CD4-positive, alpha-beta T cell treated with Interleukin-6 for 4 hours (primary cell): Measurements from ENCODE around the gene NPPA.
A peak's percentile ranks its signal among the peaks of the same experiment; 100 is the strongest.

ENCODE experiments used
- DNase-seq: peaks from one replicate; pipeline ENCODE4 v3.0.0-alpha.2; 2020; ENCODE audit warnings: mixed read lengths

NPPA gene

DNA sequence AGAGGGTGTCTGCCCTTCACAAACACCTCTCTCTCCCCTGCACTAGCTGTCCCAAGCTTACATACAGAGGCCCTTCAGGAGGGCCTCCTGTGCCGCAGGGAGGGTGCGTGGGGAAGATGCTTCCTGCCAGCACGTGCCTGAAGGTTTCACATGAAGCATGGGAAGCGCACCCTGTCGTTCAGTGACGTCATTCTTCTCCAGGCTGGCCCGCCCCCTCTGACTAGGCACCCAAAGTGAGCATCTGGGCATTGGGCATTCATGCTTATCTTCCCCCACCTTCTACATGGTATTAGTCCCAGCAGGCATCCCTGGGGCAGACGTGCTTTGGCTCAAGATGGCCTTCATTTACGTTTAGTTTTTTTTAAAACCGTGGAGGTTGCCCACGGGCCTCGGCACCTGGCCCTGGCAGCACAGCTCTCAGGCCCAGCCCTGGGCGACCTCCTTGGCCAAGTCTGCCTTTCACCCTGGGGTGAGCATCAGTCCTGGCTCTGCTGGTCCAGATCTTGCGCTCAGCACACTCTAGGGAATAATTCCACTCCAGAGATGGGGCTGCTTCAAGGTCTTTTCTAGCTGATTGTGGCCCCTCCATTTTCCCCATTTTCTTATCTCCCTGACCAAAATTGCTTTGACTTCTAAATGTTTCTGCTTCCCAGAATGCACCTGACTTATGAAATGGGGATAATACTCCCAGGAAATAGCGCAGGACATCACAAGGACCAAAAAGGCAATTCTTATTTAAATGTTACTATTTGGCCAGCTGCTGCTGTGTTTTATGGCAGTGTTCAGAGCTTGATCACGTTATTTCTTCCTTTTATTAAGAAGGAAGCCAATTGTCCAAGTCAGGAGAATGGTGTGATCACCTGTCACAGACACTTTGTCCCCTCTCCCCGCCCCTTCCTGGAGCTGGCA lies 6.1 kb downstream of the NPPA start:
- DNase-seq: no peak

DNA sequence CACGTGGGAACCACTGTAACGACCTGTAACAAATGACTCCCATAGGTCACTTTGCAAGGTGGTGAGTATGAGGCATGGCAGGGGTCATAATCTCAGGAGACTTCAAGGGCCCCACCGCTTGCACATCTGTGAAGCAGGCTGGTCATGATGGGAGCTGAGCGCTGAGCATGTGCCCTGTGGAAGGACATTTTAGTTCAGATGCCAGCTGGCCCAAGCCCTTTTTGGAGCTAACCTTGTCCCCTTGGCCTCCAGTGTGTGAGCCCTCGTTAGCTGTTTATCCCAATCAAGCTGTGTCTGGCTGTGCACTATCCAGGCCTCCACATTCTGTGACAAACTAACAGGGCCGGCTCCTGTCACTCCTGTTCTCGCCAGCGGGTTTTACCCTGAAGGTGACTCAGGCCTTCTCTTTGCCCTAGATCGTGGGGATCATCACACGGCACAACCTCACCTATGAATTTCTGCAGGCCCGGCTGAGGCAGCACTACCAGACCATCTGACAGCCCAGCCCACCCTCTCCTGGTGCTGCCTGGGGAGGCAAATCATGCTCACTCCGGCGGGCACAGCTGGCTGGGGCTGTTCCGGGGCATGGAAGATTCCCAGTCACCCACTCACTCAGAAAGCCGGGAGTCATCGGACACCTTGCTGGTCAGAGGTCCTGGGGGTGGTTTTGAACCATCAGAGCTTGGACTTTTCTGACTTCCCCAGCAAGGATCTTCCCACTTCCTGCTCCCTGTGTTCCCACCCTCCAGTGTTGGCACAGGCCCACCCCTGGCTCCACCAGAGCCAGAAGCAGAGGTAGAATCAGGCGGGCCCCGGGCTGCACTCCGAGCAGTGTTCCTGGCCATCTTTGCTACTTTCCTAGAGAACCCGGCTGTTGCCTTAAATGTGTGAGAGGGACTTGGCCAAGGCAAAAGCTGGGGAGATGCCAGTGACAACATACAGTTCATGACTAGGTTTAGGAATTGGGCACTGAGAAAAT lies 7.6 kb downstream of the NPPA start:
- DNase-seq: no peak

DNA sequence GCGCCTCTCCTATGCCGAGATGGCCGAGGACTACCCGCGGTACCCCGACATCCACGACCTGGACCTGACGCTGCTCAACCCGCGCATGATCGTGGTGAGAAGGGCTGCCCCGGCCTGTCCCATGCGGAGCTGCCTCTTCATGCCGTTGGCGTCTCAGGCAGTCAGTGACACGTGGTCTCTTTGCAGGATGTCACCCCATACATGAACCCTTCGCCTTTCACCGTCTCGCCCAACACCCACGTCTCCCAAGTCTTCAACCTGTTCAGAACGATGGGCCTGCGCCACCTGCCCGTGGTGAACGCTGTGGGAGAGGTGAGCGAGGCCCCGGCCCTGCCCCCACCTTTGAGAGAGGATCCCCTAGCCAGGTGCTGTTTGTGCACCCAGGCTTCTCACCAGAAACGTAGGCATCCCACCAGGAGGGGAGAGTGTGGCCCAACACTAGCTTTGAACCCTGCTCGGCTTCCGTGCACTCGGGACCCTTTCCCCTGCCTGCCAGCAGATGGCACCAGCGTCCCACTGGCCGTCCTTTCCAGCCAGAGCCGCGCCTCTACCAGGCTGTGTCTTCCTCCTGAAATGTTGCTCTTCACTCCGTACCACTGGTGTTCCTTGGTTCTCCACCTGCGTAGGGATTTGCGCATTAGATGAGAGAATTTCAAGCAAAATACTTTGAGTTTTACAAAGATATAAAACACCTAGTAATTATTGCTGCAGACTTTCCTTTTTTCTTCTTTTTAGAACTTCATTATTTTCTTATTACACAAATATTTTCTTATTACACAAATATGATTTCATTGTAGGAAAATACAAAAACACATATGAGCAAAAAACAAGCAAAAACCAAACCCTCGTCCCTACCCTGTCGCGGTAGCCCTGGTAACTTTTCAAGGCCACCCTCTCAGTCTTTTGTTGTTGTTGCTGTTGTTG lies 9.0 kb downstream of the NPPA start:
- peak; percentile 80 for DNase-seq

DNA sequence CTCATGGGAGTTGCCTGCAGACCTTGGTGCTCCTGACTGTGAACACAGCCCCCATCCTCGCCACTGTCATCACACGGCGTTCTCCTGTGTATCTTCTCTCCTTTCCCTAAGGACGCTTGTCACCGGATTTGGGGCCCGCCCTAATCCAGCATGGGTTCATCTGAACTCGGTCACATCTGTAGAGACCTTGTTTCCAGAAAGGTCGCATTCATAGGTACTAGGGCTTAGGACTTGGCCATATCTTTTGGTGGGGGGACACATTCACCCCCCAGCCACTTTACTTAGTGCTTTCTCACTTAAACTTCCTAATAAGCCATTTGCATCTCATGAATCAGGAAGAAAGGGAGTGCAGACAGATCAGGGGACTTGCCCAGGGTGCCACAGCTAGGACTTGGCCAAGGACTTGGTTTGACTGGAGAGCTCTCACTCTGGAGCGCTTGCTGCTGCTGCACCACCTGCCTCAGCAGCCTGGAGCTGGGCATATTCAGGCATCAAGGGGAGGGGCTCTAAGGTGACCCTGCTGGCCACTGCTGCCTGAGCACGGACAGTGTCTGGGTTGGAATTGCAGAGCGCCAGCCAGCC lies 9.7 kb downstream of the NPPA start:
- DNase-seq: no peak

DNA sequence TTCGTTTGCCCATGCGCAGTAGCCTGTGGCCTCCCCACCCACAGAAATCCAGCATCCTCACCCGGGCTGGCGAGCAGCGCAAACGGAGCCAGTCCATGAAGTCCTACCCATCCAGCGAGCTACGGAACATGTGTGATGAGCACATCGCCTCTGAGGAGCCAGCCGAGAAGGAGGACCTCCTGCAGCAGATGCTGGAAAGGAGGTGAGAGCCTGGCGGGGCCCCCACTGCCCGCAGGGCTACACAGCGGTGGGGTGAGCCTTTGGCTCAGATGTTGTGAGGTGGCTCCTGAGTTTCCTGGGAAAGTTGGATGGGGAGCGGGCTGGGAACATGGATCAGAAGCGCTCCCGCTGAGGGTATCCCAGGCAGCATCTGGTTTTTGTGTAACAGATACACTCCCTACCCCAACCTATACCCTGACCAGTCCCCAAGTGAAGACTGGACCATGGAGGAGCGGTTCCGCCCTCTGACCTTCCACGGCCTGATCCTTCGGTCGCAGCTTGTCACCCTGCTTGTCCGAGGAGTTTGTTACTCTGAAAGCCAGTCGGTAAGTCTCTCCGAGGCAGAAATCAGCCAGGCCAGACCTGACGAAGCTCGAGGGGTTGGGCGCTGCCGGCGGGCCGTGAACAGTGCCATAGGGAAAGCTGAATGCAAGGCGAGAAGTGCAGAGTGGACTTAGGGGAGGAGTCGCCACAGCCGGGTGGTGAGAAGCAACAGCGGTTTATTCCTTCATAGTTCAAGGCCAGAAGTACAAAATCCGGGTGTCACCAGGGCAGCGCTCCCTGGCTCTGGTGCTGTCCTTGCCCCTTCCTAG lies 10.4 kb downstream of the NPPA start:
- DNase-seq: no peak

DNA sequence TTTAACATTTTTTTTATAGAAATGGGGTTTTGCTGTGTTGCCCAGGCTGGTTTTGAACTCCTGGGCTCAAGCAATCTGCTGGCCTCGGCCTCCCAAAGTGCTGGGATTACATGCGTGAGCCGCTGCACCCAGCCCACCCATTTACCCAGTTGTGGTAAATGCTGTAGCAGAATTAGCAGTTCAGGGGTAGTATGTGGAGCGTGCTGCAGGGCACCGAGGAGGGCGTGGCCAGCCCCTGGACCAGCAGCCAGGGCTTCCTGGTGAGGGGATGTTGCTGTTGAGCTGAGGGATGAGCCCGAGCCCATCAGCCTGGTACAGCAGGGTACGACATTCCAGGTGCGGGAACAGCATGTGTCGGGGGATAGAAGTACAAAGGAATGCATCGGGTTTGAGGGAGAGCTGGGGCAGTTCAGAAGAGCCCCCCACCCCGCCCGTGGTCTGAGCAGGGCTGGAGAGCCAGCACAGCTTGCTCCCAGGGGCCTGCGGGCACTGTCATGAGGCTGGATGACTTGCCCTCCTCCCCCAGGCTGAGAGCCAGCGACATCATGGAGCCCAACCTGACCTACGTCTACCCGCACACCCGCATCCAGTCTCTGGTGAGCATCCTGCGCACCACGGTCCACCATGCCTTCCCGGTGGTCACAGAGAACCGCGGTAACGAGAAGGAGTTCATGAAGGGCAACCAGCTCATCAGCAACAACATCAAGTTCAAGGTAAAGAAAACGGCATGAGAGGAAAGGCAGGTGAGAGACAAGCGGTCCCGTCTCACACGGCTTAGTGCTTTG lies 11.9 kb downstream of the NPPA start:
- DNase-seq: no peak

DNA sequence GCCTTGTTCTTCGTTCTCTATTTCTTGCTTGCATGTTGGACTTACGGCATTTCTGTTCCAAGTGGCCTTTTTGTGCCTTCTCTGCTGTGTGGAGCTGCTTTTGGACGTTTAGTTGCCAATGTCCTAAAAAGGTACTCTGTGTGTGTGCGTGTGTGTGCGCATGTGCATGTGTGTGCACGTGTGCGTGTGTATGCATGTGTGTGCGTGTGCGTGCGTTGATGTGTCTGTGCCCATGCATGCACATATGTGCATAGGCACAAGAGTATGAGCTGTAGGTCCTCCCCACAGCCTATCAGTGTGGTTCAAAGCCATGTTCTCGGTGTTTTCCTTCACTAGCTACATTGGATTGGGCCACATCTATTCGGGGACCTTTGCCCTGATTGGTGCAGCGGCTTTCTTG lies 13.7 kb downstream of the NPPA start:
- no peak for DNase-seq

DNA sequence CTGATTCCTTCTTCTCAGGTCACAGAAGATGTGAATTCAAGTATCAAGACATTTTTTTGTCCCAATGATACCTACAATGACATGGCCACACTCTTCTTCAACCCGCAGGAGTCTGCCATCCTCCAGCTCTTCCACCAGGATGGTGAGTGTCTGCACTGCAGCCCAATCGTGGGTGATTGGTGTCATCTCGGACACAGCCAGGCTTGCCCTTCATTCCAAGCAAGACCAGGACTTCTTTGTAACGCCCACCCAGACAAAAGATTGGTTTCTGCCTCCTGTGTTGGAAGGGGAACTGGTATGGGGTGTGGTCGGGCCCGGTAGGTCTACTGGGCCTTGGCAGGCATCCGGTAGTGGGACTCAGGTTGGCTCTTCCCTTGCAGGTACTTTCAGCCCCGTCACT lies 14.1 kb downstream of the NPPA start:
- no peak for DNase-seq

DNA sequence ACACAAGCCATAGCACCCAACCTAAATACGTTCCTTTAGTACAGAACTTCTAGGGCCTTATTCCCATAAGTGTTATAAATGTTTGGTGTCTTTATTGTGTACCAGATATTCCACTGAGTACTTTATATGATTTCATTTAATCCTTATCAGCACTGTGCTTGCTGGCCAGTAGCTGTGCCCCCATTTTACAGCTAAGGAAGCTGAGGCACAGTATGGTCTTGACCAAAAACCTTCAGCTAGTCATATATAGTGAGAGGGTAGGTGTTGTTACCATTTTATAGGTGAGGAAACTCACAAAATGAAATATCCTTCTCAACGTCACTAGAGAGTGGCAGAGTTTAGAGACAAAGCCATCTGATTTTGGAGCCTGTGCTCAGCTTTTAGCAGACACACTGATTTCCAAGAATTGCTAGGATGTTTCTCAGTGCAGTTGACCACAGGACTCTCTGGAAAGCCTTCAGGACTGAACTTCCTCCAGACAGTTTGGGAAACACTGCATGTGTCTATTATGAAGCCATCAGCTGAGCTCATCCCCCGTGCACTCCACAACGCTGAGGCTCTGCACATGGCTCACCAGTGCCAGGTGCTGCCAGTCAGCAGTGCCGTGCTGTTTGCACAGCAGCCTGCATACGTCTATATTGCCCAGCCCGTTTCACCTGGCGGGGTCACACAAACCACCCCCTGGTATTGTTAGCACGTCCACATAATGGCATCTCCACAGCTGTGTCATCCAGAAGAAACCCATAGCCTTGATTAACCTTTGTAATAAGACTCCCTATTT lies 15.4 kb downstream of the NPPA start:
- no peak for DNase-seq

DNA sequence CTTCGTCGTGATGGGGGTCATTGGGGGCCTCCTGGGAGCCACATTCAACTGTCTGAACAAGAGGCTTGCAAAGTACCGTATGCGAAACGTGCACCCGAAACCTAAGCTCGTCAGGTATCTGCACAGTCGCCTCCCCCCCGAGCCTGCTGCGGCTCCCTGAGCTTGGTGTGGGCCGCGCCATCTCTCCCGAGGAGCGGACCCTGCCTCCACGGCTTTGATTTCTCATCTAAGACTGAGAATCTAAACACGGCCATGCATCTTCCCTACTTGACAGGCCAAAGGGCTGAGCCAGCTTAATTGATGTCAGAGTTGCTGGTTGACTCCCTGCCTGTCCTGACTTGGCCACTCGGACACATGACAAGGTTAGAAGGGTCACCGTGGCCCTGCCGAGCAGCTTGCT lies 19.1 kb downstream of the NPPA start:
- DNase-seq: no peak

DNA sequence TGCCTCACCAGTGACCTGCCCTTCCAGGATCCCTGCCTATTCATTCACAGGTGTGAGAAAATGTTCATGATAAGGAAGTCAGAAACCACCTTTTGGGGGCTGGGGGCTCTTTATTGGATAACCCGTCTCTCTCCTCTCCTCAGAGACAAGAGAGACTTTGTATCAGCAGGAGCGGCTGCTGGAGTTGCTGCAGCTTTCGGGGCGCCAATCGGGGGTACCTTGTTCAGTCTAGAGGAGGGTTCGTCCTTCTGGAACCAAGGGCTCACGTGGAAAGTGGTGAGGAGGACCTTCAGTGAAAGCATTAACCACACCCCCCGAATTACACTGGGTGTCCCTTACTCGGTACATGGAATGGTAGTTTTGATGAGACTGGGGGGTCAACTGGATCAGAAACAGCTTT lies 20.6 kb downstream of the NPPA start:
- DNase-seq: no peak

DNA sequence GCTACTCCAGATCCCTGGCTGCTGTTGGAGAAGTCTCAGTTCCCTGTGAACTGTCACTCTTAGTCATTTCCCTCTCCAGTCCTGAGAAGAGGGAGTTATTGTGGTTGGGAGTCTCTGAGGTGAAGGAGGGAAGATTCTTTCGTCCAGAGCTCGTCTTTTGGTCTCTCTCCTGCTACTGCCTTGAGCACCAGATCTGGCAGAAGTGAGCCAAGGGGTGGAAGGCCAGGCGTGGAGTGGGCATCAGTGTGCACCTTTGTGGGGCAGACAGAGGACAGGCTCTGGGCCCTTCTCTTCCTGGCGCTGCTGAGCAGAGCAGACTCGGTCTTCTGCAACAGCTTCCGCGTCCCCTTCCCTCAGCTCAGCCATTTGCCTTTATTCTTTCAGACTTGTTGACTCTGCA lies 22.5 kb downstream of the NPPA start:
- DNase-seq: no peak

DNA sequence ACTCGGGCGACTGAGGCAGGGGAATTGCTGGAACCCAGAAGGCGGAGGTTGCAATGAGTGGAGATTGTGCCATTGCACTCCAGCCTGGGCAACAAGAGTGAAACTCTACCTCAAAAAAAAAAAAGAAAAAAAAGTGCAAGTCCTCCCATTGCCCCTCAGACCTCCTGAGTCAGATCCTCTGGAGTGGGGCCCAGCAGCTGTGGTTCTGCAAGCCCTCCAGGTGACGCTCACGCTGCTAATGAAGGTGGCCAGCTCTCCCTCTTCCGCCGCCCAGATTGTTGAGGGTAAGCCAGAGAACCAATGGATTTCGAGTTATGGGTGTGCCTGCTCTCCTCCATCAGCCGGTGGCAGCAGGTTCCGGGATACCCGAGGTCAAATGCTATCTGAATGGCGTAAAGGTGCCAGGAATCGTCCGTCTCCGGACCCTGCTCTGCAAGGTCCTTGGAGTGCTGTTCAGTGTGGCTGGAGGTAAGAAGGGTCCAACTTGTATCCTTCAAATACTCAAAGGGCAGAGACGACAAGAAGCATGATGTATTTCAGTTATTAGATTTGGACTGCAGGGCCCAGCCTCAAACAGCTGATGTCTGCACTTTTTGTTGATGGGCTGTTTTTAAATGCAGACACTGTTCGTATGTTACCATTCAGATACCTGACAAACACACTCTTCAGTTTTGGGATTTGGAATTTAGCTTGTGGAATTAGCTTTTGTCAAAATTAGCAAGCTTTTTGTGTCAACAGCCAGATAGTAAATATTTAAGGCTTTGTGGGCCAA lies 24.0 kb downstream of the NPPA start:
- no peak for DNase-seq

DNA sequence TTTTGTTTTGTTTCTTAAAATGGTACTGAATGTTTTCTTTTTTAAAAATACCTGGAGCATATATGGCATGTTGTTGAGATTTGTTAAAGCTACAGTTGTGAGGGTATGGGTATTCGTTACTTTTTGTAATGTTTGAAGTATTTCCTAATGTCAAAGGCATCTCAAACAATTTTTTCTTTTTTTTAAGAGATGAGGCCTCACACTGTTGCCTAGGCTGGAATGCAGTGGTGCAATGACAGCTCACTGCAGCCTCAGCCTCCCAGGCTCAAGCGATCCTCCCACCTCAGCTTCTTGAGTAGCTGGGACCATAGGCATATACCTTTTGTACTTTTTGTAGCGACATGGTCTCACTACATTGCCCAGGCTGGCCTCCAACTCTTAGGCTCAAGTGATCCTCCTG lies 25.5 kb downstream of the NPPA start:
- DNase-seq: no peak

DNA sequence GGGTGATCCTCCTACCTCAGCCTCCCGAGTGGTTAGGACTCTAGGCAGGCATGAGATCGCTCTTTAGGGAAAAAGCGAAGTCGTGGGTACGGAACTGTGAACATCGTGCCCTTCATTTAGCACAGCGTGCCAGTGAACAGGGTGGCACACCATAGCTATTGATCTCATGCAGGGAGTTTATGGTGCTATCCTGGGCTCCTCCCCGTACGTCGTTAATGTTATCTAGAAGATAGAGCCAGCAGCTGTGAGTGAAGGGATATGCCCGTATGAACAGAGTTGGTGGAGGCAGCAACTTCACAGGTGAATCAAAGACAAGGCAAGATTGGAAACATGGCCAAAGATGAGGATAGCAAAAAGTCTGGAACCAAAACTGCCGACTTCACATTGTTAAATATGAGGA lies 30.4 kb downstream of the NPPA start:
- DNase-seq: no peak

DNA sequence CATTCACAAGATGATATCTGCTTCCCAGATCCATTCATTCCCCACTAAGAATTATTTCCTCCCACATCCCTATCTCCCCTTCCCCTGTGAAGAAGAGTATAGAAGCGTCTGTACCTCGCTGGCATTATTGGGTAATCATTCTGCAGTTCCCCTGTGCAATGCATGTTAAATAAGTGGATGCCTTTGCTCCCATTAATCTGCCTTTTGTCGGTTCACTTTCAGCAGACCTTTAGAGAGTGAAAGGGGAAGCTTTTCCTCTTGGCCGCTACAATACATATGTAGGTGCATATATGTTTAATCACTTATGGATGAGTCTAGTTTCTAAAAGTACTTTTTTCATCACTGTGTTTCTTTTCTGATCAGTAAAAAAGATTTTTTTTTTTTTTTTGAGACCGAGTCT lies 34.6 kb downstream of the NPPA start:
- DNase-seq: no peak

DNA sequence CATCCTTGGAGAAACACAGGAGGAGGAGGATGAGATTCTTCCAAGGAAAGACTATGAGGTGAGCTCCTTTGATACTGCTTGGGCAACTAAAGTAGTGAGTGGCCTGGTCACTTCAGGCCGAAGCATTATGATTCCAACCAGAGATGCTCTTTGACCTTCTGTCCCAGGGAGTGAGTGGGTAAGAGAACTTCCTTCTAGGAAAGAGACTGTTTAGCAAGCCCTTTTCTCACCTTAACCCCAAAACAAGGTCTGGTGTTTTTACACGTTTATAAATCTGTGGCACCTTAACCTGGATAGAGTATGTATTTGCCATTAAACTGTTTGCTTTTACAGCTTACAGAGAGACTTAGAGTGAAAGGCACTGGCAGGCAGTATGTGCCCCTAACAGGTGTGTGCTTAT lies 40.5 kb downstream of the NPPA start:
- no peak for DNase-seq

DNA sequence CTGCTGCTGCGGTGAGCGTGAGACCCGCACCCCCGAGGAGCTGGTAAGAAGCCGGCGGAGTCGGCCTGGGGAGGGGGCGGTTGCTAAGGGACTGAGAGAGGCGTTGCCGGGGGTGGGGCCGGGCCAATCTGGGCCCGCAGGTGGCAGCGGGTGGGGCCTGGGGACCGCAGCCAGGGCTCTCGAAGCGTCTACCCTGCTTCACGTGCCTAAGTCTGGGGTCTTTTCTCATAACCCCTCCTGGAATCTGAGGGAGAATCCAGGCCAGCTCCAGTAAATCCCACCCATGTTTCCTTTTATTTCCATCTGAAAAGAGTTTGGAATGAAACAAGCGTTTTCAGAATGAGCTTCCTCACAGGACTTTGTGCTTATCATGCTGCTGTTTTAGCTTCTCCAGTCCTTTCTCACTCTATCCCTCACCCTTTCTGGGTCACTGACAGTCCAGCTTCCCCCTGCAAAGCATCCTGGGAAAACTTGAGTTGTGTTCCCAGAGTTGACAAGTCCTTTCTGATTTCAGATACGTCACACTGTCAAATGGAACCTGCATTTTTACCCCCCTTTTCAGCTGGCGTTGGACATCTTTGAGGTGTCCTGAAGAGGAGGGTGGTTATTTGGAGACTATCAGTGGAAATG lies 41.2 kb downstream of the NPPA start:
- no peak for DNase-seq
